HEK293 (cell line): ENCODE measurements around the gene APEX1.
"Not testable (repeated sequence)": the region's sequence is repeated elsewhere in the genome, so short reads cannot be mapped to it uniquely, and the experiment has no call there.

Experiments used
- CTCF ChIA-PET: fragments of 350-600 bp; formaldehyde crosslinking; extraction: SDS; loops from one replicate; lab custom pipeline; 2021; ENCODE audit warnings: antibody characterized with exemption; lab: Yijun Ruan, JAX
- POLR2A ChIA-PET: fragments of 300-600 bp; formaldehyde crosslinking; extraction: SDS; loops from one replicate; lab custom pipeline; 2020; ENCODE audit warnings: antibody characterized with exemption, inconsistent platforms; lab: Yijun Ruan, JAX
- H3K27ac ChIP-seq: fragments of 200-500 bp; sonication (Bioruptor generic); 2 replicates; pipeline ENCODE4 v1.5.1; 2014; ENCODE audit warnings: low read depth, low read length, control low read depth, inconsistent platforms; ENCODE audit errors: extremely low read depth
- H3K36me3 ChIP-seq, 2 experiments: fragments of 200-500 bp in 1 of 2; sonication (Bioruptor generic) in 1 of 2; 1 replicate in 1 of 2; 2 replicates in 1 of 2; pipeline ENCODE4 v1.5.1; 2014 to 2017; ENCODE audit warnings: inconsistent platforms in 2 of 2, low read length in 2 of 2; ENCODE audit not compliant: control insufficient read depth in 2 of 2, insufficient read depth in 1 of 2
- H3K4me1 ChIP-seq: fragments of 200-500 bp; sonication (Bioruptor generic); 2 replicates; pipeline ENCODE4 v1.5.1; 2014; ENCODE audit warnings: mild to moderate bottlenecking, low read length, inconsistent platforms; ENCODE audit not compliant: control insufficient read depth, insufficient read depth
- H3K4me3 ChIP-seq: 2 replicates; pipeline ENCODE4 v1.5.1; 2011; ENCODE audit warnings: low read depth, mild to moderate bottlenecking, control low read depth, low read length, moderate library complexity
- H3K9me3 ChIP-seq: fragments of 200-500 bp; sonication (Bioruptor generic); 2 replicates; pipeline ENCODE4 v1.5.1; 2014; ENCODE audit warnings: low read depth, low read length, inconsistent platforms; ENCODE audit not compliant: control insufficient read depth, insufficient read depth
- BCL11B ChIP-seq: fragments of 450-650 bp; formaldehyde crosslinking; IDR thresholded peaks from 2 replicates; pipeline ENCODE4 v1.5.1; 2016; ENCODE audit warnings: low read depth, missing biosample characterization, missing genetic modification characterization
- ZBTB1 ChIP-seq: fragments of 450-650 bp; formaldehyde crosslinking; IDR thresholded peaks from 2 replicates; pipeline ENCODE4 v1.5.1; 2016; ENCODE audit warnings: missing biosample characterization, missing genetic modification characterization
- ZBTB49 ChIP-seq: fragments of 450-650 bp; formaldehyde crosslinking; IDR thresholded peaks from 2 replicates; pipeline ENCODE4 v1.5.1; 2016; ENCODE audit warnings: missing biosample characterization, missing genetic modification characterization, low read depth

APEX1 gene

GRCh38 chr14:20503898-20504297, 48.9 kb downstream of the APEX1 start (continued):
- TF ChIP-seq ZBTB49 (tag by site-specific recombination), result no peak
- no peak for TF ChIP-seq BCL11B (tag by site-specific recombination)
- TF ChIP-seq ZBTB1 (tag by site-specific recombination), result no peak

GRCh38 chr14:20506276-20506675, 51.2 kb downstream of the APEX1 start:
- CTCF ChIA-PET, H3K9me3 ChIP-seq, H3K4me1 ChIP-seq, H3K36me3 ChIP-seq, POLR2A ChIA-PET, H3K4me3 ChIP-seq, H3K27ac ChIP-seq: not testable (repeated sequence)

GRCh38 chr14:20506752-20507151, 51.7 kb downstream of the APEX1 start:
- H3K9me3 ChIP-seq, H3K4me1 ChIP-seq, CTCF ChIA-PET, H3K27ac ChIP-seq, H3K4me3 ChIP-seq, POLR2A ChIA-PET, H3K36me3 ChIP-seq: not testable (repeated sequence)
